Liver (tissue), 3 donors: ENCODE results near the gene CDK8.

ENCODE experiments used
- CTCF ChIP-seq: fragments of 150-350 bp; IDR thresholded peaks from 2 replicates; pipeline ENCODE4 v1.5.1; 2017; ENCODE audit warnings: improper control_type of control experiment, low read depth, low read length; ENCODE audit not compliant: missing input control
- EGR1 ChIP-seq, 2 donors: IDR thresholded peaks; 2 replicates each; pipeline ENCODE4 v1.6.1; 2016 to 2018; ENCODE audit warnings: antibody characterized with exemption in 2 of 2, low read depth in 2 of 2
- donor health status: healthy.
- donor health status: healthy.

GRCh38 chr13:26376430-26376829, 122.5 kb downstream of the CDK8 start:
- no peak for TF ChIP-seq CTCF
- no peak for TF ChIP-seq EGR1 (IDR thresholded peaks at IDR 0.05; ENCODE audit: low read depth in 2 of 2)
